GM19397 (cell line): Measurements from ENCODE around the gene MYL3.

ENCODE experiments used
- ATAC-seq: cut with Tn5 transposase; IDR thresholded peaks from one replicate; pipeline ENCODE4 v1.9.1; 2021; ENCODE audit warnings: mild to moderate bottlenecking, moderate library complexity; ENCODE audit not compliant: unreplicated experiment

The MYL3 gene

GRCh38 chr3:46866032-46866595 lies 2.9 kb upstream of the MYL3 start:
- ATAC-seq, result no peak

GRCh38 chr3:46865546-46865945 lies 2.3 kb upstream of the MYL3 start:
- ATAC-seq, result no peak

- ATAC-seq, result no peak
Observed at GRCh38 chr3:46865031-46865507, 1.8 kb upstream of the MYL3 start.

GRCh38 chr3:46864061-46864881 lies 1.0 kb upstream of the MYL3 start:
- ATAC-seq, result no peak

GRCh38 chr3:46862369-46863025 lies 747 bp downstream of the MYL3 start:
- ATAC-seq, result no peak

- no peak for ATAC-seq
Observed at GRCh38 chr3:46861605-46862368, 1.5 kb downstream of the MYL3 start.

- no peak for ATAC-seq
Observed at GRCh38 chr3:46860810-46861604, 2.2 kb downstream of the MYL3 start.

- ATAC-seq, result no peak
Observed at GRCh38 chr3:46860017-46860809, 3.0 kb downstream of the MYL3 start.

GRCh38 chr3:46859001-46859710 lies 4.1 kb downstream of the MYL3 start:
- ATAC-seq, result no peak

- no peak for ATAC-seq
Observed at GRCh38 chr3:46858456-46858855, 4.8 kb downstream of the MYL3 start.

- ATAC-seq, result no peak
Observed at GRCh38 chr3:46857485-46858341, 5.5 kb downstream of the MYL3 start.

GRCh38 chr3:46856576-46857471 lies 6.4 kb downstream of the MYL3 start:
- no peak for ATAC-seq

GRCh38 chr3:46854555-46854991 lies 8.7 kb downstream of the MYL3 start:
- no peak for ATAC-seq

- no peak for ATAC-seq
Observed at GRCh38 chr3:46853441-46854415, 9.5 kb downstream of the MYL3 start.

- ATAC-seq, result no peak
Observed at GRCh38 chr3:46852839-46853355, 10.3 kb downstream of the MYL3 start.

- ATAC-seq, result no peak
Observed at GRCh38 chr3:46852334-46852720, 10.9 kb downstream of the MYL3 start.
